ENCODE data around the gene CHRNA4.

Gene CHRNA4

DNA sequence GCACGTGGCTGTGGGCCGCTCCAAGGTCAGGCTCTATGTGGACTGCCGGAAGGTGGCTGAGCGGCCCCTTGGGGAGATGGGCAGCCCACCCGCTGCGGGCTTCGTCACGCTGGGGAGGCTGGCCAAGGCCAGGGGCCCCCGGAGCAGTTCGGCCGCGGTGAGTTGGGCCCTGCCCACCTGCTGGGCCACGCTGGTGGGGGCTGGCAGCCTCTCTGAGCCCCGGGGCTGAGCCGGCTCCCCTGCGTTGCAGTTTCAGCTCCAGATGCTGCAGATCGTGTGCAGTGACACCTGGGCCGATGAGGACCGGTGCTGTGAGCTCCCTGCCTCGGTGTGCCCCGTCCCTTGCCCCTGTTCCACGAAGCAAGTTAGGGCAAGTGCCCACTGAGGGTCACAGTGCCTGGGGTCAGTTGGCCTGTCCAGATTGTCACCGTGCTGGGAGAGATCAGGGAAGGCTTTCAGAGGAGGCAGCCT is 41.1 kb downstream of the CHRNA4 start:
- no peak for DNase-seq (ENCODE audit: low read depth)

DNA sequence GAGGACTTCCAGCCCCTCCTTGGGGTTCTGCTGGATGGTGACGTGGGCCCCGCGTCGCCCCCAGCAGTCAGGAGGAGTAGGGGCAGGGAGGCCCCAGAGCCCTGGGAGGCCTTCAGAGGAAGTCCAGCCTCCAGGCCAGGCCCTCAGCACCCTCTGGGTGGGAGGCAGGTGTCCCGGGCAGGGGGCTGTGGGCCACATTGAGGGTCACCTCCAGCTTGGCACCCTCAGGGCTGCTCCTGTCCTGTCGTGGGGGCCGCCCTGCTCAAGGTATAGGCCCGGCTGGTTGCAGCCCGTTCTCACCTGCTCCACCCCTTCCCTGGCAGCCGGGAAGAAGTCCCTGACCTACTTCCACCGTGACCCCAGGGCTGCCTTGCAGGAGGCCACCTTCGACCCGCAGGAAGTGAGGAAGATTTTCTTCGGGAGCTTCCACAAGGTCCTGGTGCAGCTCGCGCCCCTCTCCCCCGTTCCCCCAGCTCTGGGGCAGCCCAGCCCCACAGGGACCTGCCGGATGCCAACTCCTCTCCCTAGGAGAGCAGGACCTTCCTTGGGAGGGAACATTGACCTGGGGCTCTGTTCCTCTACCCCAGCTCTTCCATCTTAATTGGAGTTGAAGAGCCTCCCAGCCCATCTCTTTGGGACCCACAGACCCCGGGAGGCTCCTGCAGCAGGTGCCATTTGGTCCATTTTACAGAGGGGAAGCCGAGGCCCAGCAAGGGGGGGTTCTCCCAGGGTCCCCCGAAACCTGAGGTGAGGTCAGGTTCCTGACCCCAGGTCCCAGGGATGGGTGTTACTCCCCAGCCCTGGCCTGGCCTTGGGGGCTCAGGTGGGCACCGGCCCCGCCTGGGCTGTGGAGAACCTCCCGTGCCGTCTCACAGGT is 41.7 kb downstream of the CHRNA4 start:
- no peak for DNase-seq (ENCODE audit: low read depth)

DNA sequence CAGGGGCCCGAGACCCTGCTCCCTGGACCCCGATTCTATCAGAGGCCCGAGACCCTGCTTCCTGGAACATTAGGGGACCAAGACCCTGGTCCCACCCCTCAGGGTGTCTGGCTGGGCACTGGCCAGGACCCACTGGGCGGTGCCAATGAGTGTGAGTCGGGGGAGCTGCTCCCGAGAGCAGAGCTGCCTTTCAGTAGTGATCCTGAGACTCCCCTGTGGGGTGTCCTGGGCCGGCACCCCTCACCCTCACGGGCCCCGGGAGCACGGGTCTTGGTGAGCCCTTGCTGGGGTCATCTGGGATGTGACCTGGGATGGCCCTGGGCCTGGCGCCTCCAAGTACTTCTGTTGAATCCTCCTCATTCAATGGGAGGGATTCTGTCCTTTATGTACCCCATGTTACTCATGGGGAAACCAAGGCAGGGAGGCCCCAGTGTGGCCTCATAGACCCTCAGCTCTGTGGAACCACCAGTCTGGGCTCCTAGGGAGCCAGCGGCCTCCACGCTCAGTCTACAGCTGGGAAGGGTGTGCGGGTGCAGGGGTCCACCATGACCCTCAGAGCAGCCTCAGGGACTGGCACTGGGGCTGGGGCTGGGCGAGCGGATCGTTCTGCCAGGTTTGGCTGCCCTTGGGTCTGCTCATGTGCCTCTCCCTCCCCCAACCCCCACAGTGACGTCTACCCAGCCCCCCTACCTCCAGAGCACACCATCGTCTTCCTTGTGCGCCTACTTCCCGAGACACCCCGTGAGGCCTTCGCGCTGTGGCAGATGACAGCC is 42.6 kb downstream of the CHRNA4 start:
- DNase-seq (ENCODE audit: low read depth) = no peak

DNA sequence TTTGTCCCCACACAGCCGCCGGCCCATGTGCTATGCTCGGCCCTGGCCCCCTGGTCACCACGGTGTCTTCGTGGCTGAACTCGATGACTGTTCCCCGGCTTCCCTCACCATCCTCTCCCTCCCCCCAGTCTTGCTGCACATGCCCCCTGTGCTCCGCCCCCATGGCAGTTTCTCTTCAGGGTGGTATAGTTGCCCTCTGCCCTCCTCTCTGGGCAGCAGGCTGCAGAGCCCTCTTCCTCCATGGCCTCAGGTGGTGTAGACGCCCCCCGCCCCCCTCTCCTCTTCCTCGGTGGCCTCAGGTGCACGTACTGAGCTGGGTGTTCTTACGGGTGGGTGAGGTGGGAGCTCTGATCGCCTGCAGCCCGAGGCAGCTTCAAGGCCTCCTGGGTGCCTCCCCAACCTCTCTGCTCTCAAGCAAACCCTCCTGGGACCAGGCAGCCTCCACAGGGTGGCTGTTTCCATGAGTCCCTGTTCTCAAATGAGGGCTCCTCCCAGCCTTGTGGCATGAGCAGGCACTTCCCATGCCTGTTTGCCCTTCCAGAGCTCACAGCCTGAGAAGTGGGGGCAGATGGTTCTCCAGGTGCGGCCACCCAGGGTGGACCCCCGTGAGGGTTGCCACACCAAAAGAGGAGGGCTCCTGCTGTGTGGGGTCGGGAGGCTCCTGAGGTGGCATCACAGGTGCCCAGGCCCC is 43.4 kb downstream of the CHRNA4 start:
- DNase-seq (ENCODE audit: low read depth) = no peak

DNA sequence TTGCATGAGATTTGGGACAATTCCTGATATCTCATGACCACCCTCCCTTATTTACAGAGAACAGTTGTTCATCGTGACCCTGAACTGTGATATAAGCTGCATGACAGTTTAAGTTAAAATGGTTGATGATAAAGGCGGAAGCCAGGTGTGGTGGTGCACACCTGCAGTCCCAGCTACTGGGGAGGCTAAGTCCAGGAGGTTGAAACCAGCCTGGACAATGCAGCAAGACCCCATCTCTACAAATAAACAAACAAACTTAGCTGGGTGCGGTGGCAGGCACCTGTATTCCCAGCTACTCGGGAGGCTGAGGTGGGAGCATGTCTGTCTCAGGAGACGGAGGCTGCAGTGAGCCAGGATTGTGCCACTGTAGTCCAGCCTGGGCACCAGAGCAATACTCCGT is 44.1 kb downstream of the CHRNA4 start:
- no peak for DNase-seq (ENCODE audit: low read depth)

DNA sequence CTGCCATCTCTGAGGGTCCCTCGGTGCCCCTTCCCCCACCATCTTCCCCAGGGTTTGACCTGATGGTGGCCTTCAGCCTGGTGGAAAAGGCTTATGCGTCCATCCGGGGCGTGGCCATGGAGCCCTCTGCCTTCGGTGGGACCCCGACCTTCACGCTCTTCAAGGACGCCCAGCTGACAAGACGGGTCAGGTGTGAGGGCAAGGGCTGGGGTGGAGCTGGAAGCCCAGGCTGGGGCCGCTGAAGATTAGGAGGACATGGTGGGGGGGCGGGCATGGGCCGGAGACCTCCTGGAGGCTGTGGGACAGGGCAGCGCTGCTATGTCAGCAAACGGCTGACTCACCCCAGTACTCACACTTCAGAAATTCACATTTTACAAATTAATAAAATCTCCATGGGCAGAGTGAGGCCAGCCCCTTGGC is 44.6 kb downstream of the CHRNA4 start:
- DNase-seq (ENCODE audit: low read depth) = no peak

DNA sequence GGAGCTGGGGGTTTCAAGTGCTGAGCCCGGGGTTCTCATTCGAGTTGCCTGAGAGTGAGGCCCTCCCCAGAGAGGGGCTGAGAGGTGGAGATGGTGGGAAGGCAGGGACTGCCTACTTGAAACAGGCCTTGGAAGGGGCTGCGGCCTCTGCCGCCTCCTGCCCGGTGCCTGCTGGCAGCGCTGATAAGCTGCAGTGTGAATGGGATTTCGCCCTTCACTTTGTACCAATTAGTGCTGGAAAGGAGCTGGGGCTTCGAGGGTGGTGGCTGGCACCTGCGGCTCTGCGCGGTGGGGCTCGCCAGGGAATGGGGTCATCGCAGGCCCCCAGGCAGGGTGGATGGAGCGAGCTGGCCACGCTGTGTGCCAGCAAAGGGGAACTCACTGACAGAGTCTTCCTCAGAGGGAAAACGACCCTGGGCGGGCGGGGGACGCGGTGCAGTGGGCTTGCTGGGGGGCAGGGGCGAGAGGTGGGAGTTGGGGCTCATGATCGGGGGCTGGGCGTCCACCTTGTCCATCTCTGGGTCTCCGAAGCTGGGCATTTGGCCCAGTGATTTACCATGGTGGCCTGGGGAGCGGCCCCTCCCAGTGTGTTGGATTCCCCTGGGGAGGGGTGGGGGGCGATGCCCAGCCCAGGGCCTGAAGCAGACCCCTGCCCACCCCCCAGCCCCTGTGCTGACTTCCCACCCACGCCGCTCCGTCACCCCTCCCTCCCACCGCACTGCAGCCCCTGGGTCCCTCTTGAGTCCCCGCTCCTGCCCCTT is 45.2 kb downstream of the CHRNA4 start:
- DNase-seq (ENCODE audit: low read depth) = no peak

DNA sequence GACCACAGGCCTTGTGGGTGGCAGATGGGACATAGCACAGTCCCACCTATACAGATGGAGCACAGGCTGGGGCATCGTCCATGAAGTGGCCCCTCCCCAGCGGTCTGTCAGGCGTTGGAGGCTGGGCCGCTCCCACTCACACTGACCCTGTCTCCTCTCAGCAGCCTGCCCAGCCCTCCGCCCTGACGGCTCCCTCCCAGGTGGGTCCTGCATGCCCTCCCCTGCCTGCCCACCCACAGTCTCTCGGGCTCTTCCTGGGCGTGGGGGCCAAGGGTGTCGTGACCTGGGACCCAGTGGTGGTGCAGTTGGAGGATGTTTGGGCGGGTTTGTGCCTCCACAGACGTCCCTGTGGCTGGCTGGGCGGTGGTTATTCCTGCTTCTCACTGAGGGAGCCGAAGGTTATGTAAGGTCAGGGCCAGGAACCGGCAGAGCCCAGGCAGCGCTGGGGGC is 45.9 kb downstream of the CHRNA4 start:
- no peak for DNase-seq (ENCODE audit: low read depth)

DNA sequence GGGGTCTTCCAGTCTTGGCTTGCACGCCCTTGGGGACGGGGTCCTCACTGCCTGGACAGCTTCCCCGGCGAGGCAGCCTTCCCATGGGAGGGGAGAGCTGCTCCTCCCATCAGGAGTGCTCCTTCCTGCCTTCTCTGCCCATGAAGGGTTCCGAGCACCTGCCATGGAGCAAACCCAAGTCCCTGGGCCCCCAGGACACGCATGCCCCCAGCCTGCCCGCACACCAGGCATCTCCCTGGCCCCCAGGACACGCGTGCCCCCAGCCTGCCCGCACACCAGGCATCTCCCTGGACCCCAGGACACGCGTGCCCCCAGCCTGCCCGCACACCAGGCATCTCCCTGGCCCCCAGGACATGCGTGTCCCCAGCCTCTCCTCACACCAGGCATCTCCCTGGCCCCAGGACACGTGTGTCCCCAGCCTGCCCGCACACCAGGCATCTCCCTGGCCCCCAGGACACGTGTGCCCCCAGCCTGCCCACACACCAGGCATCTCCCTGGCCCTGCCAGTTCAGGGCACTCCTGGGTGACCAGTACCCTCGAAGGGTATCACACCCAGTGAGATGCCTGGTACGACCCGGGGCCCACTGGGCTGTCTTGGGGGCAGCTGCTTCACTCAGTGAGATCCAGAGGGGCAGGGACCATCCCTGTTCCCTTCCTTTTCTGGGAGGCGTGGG is 46.4 kb downstream of the CHRNA4 start:
- no peak for DNase-seq (ENCODE audit: low read depth)

DNA sequence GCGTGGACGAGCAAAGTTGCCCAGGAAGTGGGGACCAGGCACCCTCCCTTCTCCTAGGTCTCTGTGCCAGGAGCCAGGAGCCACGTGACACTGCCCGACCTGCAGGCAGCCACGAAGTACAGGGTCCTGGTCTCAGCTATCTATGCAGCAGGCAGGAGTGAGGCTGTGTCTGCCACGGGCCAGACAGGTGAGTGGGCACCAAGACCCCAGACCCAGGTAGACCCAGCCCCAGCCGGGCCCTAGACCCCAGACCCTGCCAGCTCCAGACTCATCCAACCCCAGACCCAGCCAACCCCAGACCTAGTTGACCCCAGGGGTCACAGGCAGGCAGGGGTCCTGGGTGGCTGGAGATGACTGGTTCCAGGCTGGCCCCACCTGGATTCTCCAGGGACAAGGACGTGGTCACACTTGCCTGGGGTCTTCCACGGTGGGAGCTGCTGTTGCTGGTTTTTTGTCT is 47.1 kb downstream of the CHRNA4 start:
- DNase-seq (ENCODE audit: low read depth) = no peak

DNA sequence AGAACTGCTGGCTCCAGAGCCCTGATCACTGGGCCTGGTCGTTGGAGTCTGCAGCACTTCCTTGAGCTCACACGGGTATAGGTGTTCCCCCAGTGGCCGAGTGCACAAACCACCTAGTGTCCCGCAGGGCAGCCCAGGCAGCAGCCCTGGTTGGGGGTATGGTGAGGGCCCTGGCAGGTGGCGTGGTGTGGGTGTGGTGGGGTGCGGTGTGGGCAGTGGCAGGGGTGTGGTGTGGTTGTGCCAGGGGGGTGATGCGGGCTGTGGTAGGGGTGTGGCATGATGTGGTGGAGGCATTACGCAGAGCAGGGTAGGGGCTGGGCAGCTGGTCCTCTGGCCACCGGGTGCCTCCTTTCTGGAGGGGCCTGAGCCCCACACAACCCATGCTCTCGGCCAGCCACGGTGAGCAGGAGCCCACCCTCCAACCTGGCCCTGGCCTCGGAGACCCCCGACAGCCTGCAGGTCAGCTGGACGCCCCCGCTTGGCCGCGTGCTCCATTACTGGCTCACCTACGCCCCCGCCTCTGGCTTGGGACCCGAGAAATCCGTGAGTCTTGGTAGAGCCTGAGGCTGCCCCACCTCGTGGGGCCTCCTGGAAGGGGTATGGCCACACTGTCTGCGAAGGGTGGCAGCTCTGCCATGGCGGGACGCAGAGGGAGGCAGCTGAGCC is 47.7 kb downstream of the CHRNA4 start:
- no peak for DNase-seq (ENCODE audit: low read depth)

DNA sequence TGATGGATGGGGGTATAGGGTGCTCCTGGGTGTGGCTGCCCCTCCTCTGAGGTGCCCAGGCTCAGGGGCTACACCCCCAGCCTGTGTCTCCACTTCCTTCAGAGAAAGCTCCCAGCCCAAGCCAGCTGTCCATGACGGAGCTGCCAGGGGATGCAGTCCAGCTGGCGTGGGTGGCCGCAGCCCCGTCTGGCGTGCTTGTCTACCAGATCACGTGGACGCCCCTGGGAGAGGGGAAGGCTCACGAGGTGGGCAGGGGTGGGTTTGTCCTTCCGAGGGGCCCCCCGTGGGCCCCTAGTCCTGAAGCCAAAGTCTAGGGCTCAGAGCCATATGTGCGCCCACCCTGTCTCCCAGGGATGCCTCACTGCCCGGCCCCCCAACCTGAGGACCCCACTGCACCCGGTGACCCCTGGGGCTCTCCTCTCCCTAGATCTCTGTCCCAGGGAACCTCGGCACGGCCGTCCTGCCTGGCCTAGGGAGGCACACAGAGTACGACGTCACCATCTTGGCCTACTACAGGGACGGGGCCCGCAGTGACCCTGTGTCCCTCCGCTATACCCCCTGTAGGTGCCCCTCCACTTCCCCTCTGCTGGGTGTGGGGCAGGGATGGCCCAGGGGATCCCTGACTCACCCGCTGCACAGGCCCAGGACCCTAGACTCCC is 48.3 kb downstream of the CHRNA4 start:
- DNase-seq (ENCODE audit: low read depth) = no peak

DNA sequence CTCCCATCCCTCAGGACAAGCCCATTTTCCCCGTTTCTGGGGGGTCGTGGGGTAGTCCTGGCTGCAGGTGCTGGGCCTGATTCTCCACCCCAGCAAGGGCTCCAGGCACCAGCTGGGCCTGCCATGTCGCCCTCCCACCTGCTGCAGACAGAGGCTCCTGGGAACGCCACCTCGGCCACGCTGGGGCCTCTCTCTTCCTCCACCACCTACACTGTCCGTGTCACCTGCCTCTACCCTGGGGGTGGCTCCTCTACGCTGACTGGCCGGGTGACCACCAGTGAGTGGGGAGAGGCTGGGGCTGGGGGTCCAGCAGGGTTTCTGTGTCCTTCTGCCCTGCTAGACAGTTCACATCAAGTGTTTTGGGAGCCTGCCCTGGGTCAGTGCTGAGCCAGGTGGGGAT is 48.9 kb downstream of the CHRNA4 start:
- DNase-seq (ENCODE audit: low read depth) = no peak

DNA sequence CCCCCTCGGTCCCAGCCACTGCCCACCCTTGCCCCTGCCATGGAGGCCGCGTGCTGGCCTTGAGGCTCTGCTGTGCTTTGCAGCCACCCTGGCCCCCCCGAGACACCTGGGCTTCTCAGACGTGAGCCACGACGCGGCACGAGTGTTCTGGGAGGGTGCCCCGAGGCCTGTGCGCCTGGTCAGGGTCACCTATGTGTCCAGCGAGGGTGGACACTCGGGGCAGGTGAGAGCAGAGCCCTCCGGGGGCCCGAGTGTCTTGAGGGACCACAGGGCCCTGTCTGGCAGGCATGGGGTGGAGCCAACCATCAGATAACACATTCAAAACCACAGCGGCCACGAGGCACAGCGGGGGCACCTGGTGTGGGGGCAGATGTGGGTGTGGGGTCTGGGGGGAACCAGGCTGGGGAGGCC is 49.3 kb downstream of the CHRNA4 start:
- no peak for DNase-seq (ENCODE audit: low read depth)

DNA sequence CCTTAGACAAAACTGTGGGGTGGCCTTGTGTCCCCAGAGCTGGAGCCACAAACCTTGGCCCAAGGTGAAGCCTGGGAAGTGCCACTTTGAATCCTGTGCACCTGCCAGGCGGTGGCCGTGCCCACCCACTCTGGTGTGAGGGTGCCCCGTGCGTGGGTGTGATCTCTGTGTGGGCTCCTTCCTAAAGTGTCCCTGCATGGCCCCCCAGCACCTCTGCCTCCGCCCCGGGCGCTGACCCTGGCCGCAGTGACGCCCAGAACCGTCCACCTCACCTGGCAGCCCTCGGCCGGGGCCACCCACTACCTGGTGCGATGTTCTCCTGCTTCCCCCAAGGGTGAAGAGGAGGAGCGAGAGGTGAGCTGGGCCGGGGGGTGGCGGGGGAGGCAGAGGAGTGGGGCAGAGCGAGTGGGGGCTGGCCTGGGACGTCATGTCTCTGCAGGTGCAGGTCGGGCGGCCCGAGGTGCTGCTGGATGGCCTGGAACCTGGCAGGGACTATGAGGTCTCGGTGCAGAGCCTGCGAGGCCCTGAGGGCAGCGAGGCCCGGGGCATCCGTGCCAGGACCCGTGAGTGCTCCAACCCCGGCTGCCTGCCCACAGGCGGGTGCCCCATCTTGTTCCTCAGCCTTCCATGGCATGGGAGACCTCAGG is 49.8 kb downstream of the CHRNA4 start:
- no peak for DNase-seq (ENCODE audit: low read depth)

DNA sequence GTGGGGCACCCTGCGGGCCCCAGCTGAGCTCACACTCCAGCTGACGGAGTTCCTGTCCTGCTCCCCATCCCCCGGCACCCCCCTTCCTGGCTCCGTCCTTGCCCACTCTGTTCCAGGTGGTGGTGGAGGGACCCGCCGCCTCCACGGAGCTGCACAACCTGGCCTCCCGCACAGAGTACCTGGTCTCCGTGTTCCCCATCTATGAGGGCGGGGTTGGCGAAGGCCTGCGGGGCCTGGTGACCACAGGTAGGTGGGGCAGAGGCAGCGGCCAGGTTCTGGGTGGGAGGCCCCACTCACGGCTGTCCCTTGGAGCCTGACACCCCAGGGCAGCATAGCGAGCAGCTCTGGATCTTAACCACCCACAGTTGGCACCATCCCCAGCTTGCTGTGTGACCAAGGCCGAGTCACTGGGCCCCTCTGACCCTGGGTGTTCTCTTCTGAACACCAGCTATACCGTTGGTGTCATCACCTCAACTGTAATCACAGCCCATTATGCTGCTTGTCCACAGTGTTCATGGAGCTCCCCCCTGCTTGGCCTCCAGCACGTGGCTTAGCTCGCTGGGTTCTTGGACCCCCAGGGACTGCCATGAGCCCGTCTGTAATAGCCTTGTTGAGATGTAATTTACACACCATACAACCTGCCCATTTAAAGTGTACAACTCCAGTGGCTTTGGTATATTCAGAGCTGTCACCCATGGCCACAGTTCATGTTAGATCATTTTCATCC is 50.7 kb downstream of the CHRNA4 start:
- no peak for DNase-seq (ENCODE audit: low read depth)

DNA sequence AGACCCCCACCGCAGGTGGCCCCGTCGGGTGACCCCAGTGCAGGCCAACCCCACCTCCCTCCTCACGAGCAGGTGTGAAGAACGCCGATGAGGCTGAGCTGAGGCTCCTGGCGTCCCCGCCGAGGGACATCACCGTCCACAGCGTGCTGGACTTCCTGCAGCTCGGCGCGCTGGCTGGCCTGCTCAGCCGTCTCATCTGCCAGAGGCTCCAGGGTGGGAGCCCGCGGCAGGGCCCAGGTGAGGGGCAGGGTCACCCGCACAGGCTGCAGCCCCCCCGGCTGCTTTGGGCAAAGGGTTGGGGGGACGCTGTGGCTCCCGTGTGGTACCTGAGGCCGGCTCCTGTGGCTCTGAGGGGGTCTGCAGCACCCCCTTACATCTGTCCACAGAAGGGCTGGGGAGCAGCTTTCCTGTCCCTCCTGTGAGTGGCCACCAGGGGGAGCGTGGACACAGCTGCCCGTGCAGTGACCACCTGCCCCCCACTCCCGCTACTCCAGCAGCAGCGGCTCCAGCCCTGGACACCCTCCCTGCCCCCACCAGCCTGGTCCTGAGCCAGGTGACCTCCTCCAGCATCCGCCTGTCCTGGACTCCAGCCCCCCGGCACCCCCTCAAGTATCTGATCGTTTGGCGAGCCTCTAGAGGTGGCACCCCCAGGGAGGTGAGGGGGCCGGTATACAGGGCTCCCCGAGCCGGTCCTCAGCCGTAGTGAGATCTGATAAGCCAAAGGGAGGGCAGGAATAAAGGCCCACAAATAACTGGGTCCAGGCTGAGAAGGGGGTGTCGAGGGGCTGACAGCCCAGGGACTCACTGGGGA is 51.7 kb downstream of the CHRNA4 start:
- DNase-seq (ENCODE audit: low read depth) = no peak
